Stimulated activated CD4-positive, alpha-beta T cell treated with anti-CD3 and anti-CD28 coated beads, Interleukin-2, amount 100 ng/mL, for 48 hours (primary cell): ENCODE measurements around the gene TTF1.

ENCODE experiments used
- DNase-seq, 2 donors: peaks; one replicate each; pipeline ENCODE4 v3.0.0-alpha.2; 2020

TTF1 gene

GRCh38 chr9:132406554-132407122 lies at the start of gene TTF1:
Gene TTF1 (minus strand): TSS chr9:132406840. CDS start chr9:132402821, 4,019 bp downstream.
- peak; percentile 88 to 90 for DNase-seq

GRCh38 chr9:132456241-132456640 lies 49.6 kb upstream of the TTF1 start:
- no peak for DNase-seq

- no peak for DNase-seq
Measured at GRCh38 chr9:132451276-132451675, 44.6 kb upstream of the TTF1 start.

- no peak for DNase-seq
Measured at GRCh38 chr9:132447902-132448301, 41.3 kb upstream of the TTF1 start.

GRCh38 chr9:132447346-132447745 lies 40.7 kb upstream of the TTF1 start:
- DNase-seq = no peak

GRCh38 chr9:132446887-132447286 lies 40.2 kb upstream of the TTF1 start:
- DNase-seq = no peak

GRCh38 chr9:132443951-132444607 lies 37.4 kb upstream of the TTF1 start:
- no peak for DNase-seq

- DNase-seq = no peak
Measured at GRCh38 chr9:132441404-132441803, 34.8 kb upstream of the TTF1 start.

- DNase-seq = no peak
Measured at GRCh38 chr9:132440735-132441134, 34.1 kb upstream of the TTF1 start.

GRCh38 chr9:132439153-132439552 lies 32.5 kb upstream of the TTF1 start:
- DNase-seq = no peak

GRCh38 chr9:132434881-132435280 lies 28.2 kb upstream of the TTF1 start:
- no peak for DNase-seq

- no peak for DNase-seq
Measured at GRCh38 chr9:132430998-132431397, 24.4 kb upstream of the TTF1 start.

- no peak for DNase-seq
Measured at GRCh38 chr9:132426639-132427414, 20.2 kb upstream of the TTF1 start.

- DNase-seq = no peak
Measured at GRCh38 chr9:132425675-132426062, 19.0 kb upstream of the TTF1 start.

- DNase-seq = no peak
Measured at GRCh38 chr9:132424857-132425674, 18.4 kb upstream of the TTF1 start.

- no peak for DNase-seq
Measured at GRCh38 chr9:132423503-132423902, 16.9 kb upstream of the TTF1 start.

- DNase-seq = no peak
Measured at GRCh38 chr9:132422574-132422973, 15.9 kb upstream of the TTF1 start.

- DNase-seq = no peak
Measured at GRCh38 chr9:132418726-132419363, 12.2 kb upstream of the TTF1 start.

- DNase-seq = no peak
Measured at GRCh38 chr9:132415181-132415580, 8.5 kb upstream of the TTF1 start.

- DNase-seq = no peak
Measured at GRCh38 chr9:132414731-132415130, 8.1 kb upstream of the TTF1 start.

GRCh38 chr9:132413926-132414325 lies 7.3 kb upstream of the TTF1 start:
- no peak for DNase-seq

GRCh38 chr9:132412089-132412488 lies 5.4 kb upstream of the TTF1 start:
- DNase-seq = peak in 1 of 2 donors; percentile 10

GRCh38 chr9:132411091-132411508 lies 4.5 kb upstream of the TTF1 start:
- DNase-seq = peak; percentile 54 to 63
